Measurements from ENCODE around the gene HEPHL1. TPM values are rescaled to one million over a fixed set of nuclear protein-coding genes. Genes with fewer than 3 reads are reported as not detected.
"Not testable (repeated sequence)": the region's sequence is repeated elsewhere in the genome, so short reads cannot be mapped to it uniquely, and the experiment has no call there.

Gene HEPHL1
- total RNA-seq, 2 donors from 2014 or later: not detected

- DNase-seq: no peak
- ATAC-seq: peak in 1 of 2 donors; percentile 9
- intact Hi-C loops (cut with DNase I): no loop called here
These were observed 120.6 kb downstream of the HEPHL1 start for GRCh38 chr11:94141511-94142307.

- peak in 1 of 2 donors; percentile 57 for ATAC-seq
- intact Hi-C loops (cut with DNase I): no loop called here
- no peak for DNase-seq
These were observed 121.4 kb downstream of the HEPHL1 start for GRCh38 chr11:94142308-94143281.

- DNase-seq (no peak), ATAC-seq (no peak)
- intact Hi-C loops (cut with DNase I): no loop called here
These were observed 123.1 kb downstream of the HEPHL1 start for GRCh38 chr11:94144216-94144615.

GRCh38 chr11:94144664-94145063, 123.5 kb downstream of the HEPHL1 start:
- DNase-seq: no peak
- intact Hi-C loops (cut with DNase I): no loop called here
- no peak for ATAC-seq

- no peak for DNase-seq
- intact Hi-C loops (cut with DNase I): no loop called here
- ATAC-seq: no peak
These were observed 124.3 kb downstream of the HEPHL1 start for GRCh38 chr11:94145431-94145830.

DNA sequence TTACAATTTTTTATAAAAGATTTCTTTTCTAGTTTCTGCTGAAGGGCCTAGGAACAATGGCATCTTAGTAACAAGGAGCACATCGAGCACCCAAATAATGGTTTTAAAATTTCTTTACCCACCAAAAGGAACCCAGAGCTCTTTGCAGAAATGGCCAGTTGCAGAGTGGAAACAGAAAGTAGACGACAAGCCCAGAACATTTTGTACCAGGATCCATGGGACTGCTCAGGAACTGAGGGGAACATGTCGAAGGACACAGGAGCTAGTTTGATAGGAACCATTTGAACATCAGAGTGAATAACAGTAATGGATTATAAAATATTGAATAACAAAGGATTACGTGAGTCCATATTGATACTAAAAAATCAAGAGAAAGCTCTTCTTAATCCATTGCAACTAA, 124.8 kb downstream of the HEPHL1 start:
- intact Hi-C loops (cut with DNase I): no loop called here
- ATAC-seq: no peak

DNA sequence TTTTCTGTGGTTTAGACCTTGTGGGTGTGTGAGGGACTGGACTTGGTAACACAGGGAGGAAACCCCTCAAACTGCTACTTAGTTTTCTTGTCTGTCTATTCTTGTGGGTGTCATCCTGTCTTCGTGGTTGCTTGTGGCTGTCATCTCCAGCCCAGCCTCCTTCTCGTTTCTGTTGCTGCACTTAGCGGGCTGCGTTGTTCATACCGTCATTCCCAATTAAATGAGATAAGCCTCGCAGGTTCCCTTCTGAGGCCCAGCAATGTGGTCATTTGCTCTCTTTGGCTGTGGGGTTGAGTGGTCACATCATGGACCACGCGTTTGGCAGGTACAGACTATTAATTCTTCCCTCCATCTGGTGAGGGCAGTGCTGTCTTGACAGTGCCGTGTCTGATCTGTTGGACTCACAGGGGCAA, 126.3 kb downstream of the HEPHL1 start:
- DNase-seq: no peak
- intact Hi-C loops (cut with DNase I): no loop called here
- no peak for ATAC-seq

More for the DNA sequence above, 124.8 kb downstream of the HEPHL1 start:
- DNase-seq: no peak

DNA sequence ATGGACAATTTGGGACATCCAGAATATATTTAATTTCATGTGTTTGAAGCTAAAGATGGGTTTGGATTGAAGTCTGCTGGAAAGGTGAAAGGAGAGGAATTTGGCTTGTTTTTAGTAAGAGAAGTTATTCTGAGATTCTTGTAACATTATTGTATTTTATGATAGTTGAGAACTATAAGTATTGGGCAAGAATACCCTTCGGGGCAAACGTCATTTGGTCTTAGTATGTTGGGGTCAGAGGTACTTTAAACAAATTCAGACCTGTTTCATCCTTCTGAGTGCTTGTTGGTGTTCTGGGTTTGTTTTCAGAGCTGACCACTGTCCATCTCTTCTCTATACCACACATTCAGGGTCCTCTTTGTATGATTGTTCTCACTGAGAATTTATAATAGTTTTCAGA, 127.0 kb downstream of the HEPHL1 start:
- DNase-seq: no peak
- intact Hi-C loops (cut with DNase I): no loop called here
- ATAC-seq: no peak

- ATAC-seq: peak in 1 of 2 donors; percentile 5
- intact Hi-C loops (cut with DNase I): no loop called here
These were observed 128.4 kb downstream of the HEPHL1 start for GRCh38 chr11:94149431-94150017.

GRCh38 chr11:94150056-94150455, 128.9 kb downstream of the HEPHL1 start:
- DNase-seq (no peak), ATAC-seq (peak in 1 of 2 donors; percentile 14)
- intact Hi-C loops (cut with DNase I): no loop called here

More at GRCh38 chr11:94149431-94150017, 128.4 kb downstream of the HEPHL1 start:
- DNase-seq: no peak

GRCh38 chr11:94150704-94151685, 129.8 kb downstream of the HEPHL1 start:
- intact Hi-C loops (cut with DNase I): no loop called here
- ATAC-seq (no peak), DNase-seq (no peak)

DNA sequence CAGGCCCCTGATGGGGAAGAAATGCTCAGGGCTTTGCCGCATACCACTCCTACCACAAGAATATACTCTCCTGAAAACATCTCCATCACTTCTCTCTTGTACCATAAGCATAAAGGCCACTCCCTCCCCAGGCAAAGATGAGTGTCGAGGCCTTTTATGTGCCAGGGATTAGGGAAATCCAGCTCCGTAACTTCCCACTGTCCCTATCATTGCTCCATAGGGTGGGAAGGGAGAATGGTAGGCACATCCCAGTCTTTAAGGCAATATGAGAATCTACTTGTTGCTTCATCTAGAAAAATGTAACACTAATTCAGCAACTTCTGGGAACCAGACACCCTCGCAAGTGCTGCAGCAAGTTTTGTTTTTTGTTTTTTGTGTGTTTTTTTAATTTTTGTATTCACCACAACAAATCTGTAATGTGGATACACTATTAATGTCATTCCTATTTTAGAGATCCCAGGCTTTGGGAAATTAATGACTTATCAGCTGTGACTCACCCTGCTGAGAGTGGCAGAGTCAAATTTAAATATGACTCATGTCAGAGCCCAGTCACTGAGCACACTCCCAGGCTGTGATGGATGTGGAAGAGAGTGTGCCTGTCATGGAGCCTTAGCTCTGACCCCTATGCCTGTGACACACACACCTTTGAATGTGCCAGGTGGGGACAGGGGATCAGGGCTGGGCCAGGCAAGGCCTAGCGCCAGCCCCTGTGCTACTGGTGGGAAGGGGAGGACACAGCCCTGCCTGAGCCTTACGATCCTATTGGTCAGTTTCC, 130.9 kb downstream of the HEPHL1 start:
- peak; percentile 46 for DNase-seq
- intact Hi-C loops (cut with DNase I): loop anchor here in 1 of 2 donors (2.0 kb wide), 1 partner anchor 23 kb away; the partner anchor contains the start of gene PANX1
- peak; percentile 94 to 98 for ATAC-seq

- DNase-seq (no peak), ATAC-seq (no peak)
- intact Hi-C loops (cut with DNase I): loop anchor here in 1 of 2 donors (2.0 kb wide), 1 partner anchor 24 kb away; the partner anchor contains the start of gene PANX1
These were observed 131.5 kb downstream of the HEPHL1 start for GRCh38 chr11:94152678-94153065.

- ATAC-seq: no peak
- intact Hi-C loops (cut with DNase I): loop anchor here in 1 of 2 donors (2.0 kb wide), 1 partner anchor 25 kb away; the partner anchor contains the start of gene PANX1
- DNase-seq: no peak
These were observed 132.2 kb downstream of the HEPHL1 start for GRCh38 chr11:94153320-94153719.

DNA sequence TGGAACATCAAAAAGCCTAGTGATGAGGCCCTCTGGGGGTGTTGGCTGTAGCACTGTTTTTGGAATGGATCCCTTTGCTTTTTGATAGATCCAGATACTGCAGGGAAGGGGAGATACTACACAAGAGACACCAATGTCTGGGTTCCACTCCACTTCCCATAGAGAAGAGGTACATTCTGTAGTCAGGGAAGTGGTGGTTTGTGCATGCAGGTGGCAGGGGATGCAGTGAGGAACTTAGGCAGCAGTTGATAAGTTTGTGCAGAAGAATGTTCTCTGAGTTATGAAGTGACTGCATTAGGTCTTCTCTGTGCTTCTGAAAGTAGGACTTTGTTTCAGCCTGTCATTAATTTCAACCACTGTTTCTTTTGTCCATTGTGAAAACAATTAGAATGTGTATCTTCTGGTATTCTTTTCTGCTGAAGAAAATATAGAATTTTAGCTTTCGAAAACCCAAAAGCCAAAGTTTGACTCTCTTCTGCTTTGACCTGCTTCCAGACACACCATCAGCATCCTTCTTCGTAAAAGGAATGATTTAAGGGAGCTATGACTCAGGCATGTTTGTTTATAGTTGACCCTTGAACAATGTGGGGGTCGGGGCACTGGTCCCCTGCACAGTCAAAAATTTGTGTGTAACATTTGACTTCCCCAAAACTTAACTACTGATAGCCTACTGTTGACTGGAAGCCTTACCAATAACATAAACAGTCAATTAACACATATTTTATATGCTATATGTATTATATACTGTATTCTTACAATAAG, 133.1 kb downstream of the HEPHL1 start:
- intact Hi-C loops (cut with DNase I): no loop called here
- DNase-seq (no peak), ATAC-seq (no peak)

DNA sequence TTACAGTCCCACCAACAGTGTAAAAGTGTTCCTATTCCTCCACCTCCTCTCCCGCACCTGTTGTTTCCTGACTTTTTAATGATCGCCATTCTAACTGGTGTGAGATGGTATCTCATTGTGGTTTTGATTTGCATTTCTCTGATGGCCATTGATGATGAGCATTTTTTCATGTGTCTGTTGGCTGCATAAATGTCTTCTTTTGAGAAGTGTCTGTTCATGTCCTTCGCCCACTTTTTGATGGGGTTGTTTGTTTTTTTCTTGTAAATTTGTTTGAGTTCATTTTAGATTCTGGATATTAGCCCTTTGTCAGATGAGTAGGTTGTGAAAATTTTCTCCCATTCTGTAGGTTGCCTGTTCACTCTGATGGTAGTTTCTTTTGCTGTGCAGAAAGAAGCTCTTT, 136.2 kb downstream of the HEPHL1 start:
- intact Hi-C loops (cut with DNase I); ATAC-seq; DNase-seq: not testable (repeated sequence)

Data from left cardiac atrium (tissue), 4 donors.